Colonic mucosa (tissue), 4 donors: ENCODE results near the gene CAMK1D. TPM values are rescaled to one million over a fixed set of nuclear protein-coding genes. Genes with fewer than 3 reads are reported as not detected.

ENCODE experiments used
- DNase-seq: peaks from one replicate; pipeline ENCODE4 v3.0.0-alpha.2; 2020
- H3K27ac ChIP-seq: fragments of 200-600 bp; one replicate; pipeline ENCODE4 v1.8.0; 2021
- H3K27me3 ChIP-seq: fragments of 200-600 bp; one replicate; pipeline ENCODE4 v1.8.0; 2021
- H3K36me3 ChIP-seq: fragments of 200-600 bp; one replicate; pipeline ENCODE4 v1.8.0; 2021
- H3K4me1 ChIP-seq: fragments of 200-600 bp; one replicate; pipeline ENCODE4 v1.8.0; 2021; ENCODE audit warnings: mild to moderate bottlenecking
- H3K4me3 ChIP-seq: fragments of 200-600 bp; one replicate; pipeline ENCODE4 v1.8.0; 2021
- H3K9ac ChIP-seq, 2 donors: one replicate each; pipeline ENCODE4 v1.7.0; 2013; ENCODE audit warnings: control low read depth in 2 of 2, low read depth in 2 of 2, low read length in 2 of 2
- H3K9me3 ChIP-seq: fragments of 200-600 bp; one replicate; pipeline ENCODE4 v1.8.0; 2021
- intact Hi-C: fragments of 100-400 bp; cut with DNase I; formaldehyde crosslinking; loops from one replicate; pipeline ENCODE4 v1.14.1; 2022
- total RNA-seq, 2 donors: library from RNA; stranded (reverse); fragmentation: NEBNext Ultra II Directional in 1 of 2; extraction: Animal tissue kit (Norgen Biotek cat#: 25700) in 1 of 2; gene quantifications; one replicate each; pipeline ENCODE4 v1.2.1, GENCODE V29; 2021
- TF ChIP-seq, protein P1 (sequence below): fragments of 200-600 bp; IDR thresholded peaks from one replicate; pipeline ENCODE4 v1.8.0; 2022; ENCODE audit warnings: antibody characterized with exemption, mild to moderate bottlenecking
- donor health status: healthy.
- donor health status: DM: no; HTN: no; CAD: no.
- donor health status: DM: no; HTN: no; CAD: no.

Gene CAMK1D
- total RNA-seq, 2 donors from 2014 or later = 21.3 to 29.7 TPM

DNA sequence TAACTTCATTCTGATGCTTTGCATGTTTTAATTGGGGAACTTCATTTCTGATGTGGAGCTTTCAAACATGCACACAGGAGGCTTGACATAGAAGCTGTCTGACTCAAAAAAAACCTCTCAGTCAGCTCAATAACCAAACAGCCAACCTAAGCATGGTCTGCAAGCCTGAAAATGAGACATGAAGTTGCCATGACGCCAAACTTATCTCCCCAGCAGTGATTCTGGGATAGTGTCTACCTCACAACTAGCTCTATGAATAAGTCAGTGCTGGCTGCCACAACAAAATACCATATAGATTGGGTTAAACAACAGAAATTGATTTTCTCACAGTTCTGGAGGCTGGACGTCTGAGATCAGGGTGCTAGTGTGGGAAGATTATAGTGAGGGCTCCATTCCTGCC lies 408.0 kb downstream of the CAMK1D start:
- Histone ChIP-seq H3K4me3 (no peak overlapping the region), H3K9me3 (no peaks in the 10 kb centered on the region), H3K9ac (no peak overlapping the region), H3K36me3 (no peaks in the 10 kb centered on the region), H3K4me1 (no peaks in the 10 kb centered on the region), H3K27me3 (no peaks in the 10 kb centered on the region), H3K27ac (no peak overlapping the region)
- TF ChIP-seq, protein P1, sequence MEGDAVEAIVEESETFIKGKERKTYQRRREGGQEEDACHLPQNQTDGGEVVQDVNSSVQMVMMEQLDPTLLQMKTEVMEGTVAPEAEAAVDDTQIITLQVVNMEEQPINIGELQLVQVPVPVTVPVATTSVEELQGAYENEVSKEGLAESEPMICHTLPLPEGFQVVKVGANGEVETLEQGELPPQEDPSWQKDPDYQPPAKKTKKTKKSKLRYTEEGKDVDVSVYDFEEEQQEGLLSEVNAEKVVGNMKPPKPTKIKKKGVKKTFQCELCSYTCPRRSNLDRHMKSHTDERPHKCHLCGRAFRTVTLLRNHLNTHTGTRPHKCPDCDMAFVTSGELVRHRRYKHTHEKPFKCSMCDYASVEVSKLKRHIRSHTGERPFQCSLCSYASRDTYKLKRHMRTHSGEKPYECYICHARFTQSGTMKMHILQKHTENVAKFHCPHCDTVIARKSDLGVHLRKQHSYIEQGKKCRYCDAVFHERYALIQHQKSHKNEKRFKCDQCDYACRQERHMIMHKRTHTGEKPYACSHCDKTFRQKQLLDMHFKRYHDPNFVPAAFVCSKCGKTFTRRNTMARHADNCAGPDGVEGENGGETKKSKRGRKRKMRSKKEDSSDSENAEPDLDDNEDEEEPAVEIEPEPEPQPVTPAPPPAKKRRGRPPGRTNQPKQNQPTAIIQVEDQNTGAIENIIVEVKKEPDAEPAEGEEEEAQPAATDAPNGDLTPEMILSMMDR = no peak
- intact Hi-C loops = no loop called here
- no peak for DNase-seq

DNA sequence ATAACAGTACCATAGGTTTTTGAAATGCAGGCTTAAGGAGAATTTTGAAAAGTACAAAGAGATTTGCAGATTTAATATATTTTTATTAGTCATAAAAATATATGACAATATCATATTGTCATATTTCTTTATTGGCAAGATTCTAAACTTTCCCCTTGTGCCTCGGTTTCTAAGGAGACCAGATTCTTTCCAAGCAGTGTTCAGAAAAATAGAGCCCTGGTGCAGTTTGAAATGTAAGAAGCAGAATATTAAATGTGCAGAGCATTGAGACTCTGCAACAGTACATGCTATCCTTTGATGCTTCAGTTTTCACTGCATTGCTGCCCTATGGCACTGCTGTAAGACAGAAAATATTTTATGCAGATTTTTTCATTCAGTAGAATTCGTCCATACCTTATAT lies 408.9 kb downstream of the CAMK1D start:
- H3K4me1 ChIP-seq = no peaks in the 10 kb centered on the region
- no peak for DNase-seq
- H3K9ac ChIP-seq = no peak overlapping the region
- TF ChIP-seq, protein P1 = no peak
- no peak overlapping the region for H3K27ac ChIP-seq
- intact Hi-C loops = no loop called here
- H3K4me3 ChIP-seq = no peak overlapping the region
- H3K36me3 ChIP-seq = no peaks in the 10 kb centered on the region
- no peaks in the 10 kb centered on the region for H3K27me3 ChIP-seq
- no peaks in the 10 kb centered on the region for H3K9me3 ChIP-seq

DNA sequence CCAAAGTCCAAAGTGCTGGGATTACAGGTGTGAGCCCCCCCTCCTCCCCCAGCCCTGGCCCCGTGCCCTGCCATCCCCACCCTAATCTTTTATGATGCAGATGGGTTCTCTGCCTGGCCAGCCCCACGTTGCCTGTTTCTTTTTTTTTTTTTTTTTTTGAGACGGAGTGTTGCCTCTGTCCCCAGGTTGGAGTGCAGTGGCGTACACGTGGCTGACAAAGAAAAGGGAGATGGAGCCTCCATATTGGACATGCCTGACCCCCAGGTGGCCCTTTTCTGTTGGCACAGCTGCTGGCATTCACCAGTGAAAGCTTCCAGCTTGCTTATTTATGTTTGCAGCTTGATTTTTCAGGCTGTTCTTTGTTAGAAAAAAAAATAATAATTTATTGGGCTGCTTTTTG lies 416.9 kb downstream of the CAMK1D start:
- DNase-seq = no peak
- no peaks in the 10 kb centered on the region for H3K36me3 ChIP-seq
- no peaks in the 10 kb centered on the region for H3K4me1 ChIP-seq
- H3K9ac ChIP-seq = no peak overlapping the region
- TF ChIP-seq, protein P1 = no peak
- H3K9me3 ChIP-seq = no peaks in the 10 kb centered on the region
- intact Hi-C loops = no loop called here
- H3K4me3 ChIP-seq = no peak overlapping the region
- no peaks in the 10 kb centered on the region for H3K27me3 ChIP-seq
- H3K27ac ChIP-seq = no peak overlapping the region

DNA sequence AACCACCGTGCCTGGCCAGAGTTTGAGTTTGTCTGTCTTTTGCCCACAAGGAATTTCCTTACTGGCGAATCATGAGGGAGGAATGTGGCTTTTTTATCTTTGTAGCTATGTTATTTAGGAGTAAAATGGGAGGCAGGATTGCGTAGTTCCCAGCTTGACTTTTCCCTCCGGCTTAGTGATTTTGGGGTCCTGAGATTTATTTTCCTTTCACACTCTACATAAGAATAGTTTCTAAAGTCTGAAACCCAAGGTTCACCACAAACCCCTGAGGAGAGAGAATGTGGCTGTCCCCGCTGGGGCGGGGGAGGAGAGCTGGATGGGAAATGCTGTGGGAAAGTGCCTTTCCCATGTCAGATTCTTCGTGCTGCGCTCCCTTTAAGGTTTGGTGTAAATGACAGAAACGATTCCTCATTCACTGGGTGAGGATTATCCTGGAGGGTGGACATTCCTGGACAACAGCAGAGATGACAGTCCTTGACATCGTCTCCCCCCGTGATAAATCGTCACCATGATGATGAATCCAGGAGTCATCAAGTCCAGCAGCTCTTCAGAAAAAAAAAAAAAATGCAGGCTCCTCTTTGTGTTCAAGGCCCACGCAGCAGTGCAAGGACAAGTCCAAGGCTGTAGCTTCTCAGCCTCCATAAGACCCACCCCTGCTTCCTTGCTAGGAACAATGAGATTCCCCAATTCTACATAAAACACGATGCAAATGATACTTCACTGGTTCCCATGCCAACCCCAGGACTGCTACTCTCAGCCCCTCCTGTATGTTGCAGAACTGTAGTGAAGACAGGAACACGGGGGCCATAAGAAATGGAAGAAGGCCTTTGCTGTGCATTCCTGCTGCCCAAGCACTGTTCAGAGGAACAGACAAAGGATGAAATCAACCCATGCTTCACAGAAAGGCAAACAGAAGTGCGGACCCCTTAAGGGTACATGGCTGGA lies 419.1 kb downstream of the CAMK1D start:
- TF ChIP-seq, protein P1 = no peak
- Histone ChIP-seq H3K4me3 (no peak overlapping the region), H3K27ac (no peak overlapping the region), H3K4me1 (no peaks in the 10 kb centered on the region), H3K27me3 (no peaks in the 10 kb centered on the region), H3K9ac (no peak overlapping the region), H3K36me3 (no peaks in the 10 kb centered on the region), H3K9me3 (no peaks in the 10 kb centered on the region)
- intact Hi-C loops = no loop called here
- DNase-seq = no peak

DNA sequence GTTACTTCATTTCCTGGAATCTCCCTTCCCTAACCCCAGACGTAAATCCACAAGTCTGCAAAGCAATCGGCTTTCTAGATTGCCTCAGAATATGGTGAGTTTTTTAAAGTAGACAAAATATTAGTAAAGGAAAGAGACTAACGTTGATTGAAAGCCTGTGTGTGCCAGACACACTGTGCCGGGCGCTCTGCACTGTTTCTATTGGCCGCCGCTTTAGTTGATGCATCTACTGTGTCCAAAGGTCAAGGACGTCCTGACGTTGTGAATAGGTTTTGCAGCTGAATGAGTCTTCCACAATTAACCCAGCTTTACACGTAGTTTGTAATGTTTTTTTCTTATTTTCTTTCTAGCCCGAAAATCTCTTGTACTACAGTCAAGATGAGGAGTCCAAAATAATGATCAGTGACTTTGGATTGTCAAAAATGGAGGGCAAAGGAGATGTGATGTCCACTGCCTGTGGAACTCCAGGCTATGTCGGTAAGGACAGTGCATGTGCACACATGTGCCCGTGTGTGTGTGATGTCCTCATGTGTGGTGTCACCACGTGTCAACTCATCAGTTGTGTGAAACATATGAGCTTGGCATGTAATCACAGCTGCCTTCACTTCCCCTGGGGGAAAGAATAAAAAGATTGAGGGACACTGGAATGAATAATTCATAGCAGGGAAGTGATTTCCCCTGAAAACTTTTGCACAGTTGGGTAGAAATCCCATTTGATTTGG lies 420.1 kb downstream of the CAMK1D start:
- no peaks in the 10 kb centered on the region for H3K36me3 ChIP-seq
- no peaks in the 10 kb centered on the region for H3K9me3 ChIP-seq
- intact Hi-C loops = no loop called here
- no peak for DNase-seq
- H3K27ac ChIP-seq = no peak overlapping the region
- no peak overlapping the region for H3K4me3 ChIP-seq
- H3K9ac ChIP-seq = no peak overlapping the region
- H3K4me1 ChIP-seq = no peaks in the 10 kb centered on the region
- H3K27me3 ChIP-seq = no peaks in the 10 kb centered on the region
- TF ChIP-seq, protein P1 = no peak
